ENCODE results near the gene MARCHF9.

MARCHF9 gene

DNA sequence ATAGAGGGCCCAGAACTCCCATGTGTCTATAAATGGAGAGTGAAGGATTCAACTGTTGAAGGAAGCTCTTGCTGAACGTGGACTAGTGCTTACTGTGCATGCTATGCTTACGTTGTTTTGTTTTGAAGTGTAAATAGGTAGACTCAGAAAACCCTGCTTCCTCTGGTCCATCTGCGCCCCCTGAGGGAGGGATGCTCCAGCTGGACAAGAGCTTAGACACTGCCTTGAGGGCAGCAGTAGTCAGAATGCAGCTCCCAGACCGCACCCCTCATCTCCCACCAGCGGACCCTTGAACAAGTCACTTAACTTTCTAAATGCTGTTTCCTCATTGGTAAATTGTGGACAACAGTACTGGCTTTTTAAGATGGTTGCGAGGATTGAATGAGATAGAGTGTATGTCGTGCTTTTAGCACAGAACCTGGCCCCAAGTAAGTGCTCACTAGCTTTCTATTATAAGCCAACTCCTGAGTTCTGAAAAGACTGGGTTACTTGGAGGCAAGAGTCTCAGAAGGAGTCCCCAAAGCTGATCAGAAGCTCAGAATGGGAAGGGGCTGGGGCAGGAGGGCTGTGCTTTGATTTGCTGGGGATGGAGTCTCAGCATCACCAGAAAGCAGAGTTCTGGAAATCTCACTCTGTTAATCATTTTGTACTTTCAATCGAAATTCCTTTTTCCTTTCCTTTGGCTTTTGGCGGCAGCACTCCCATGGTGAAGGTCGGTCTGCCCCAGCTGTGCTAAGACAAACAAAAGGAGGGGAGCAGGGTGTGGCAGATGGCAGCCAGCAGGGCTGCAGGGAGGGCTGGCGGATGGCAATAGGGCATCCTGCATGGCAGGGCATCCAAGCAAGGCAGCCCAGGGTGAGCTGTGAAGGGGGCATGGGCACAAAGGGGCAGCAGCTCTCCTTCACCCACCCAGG lies 31.9 kb upstream of the MARCHF9 start:
- TF ChIP-seq GATA2 (IDR thresholded peaks at IDR 0.05; ENCODE audit: low read depth, low read length): no peak
- no peak for TF ChIP-seq GATA3 (IDR thresholded peaks at IDR 0.05; ENCODE audit: low read depth, low read length)

DNA sequence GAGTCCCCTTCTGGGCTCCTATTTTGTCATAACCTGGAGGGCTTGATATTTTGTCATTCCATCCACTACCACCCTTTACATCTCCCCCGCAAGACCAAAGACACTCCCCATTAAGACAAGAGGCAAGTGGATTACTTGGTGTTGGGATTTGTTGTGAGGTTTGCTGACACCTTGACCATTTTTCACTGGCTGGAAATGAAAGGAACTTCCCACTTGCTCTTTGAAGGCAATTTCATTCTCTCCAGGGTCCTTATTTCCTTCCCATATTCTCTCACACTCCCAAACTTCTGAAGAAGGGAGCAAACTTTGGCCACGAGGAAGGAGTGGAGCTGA lies 31.3 kb upstream of the MARCHF9 start:
- TF ChIP-seq GATA3 (IDR thresholded peaks at IDR 0.05; ENCODE audit: low read depth, low read length) (no peak), GATA2 (IDR thresholded peaks at IDR 0.05; ENCODE audit: low read depth, low read length) (no peak)

DNA sequence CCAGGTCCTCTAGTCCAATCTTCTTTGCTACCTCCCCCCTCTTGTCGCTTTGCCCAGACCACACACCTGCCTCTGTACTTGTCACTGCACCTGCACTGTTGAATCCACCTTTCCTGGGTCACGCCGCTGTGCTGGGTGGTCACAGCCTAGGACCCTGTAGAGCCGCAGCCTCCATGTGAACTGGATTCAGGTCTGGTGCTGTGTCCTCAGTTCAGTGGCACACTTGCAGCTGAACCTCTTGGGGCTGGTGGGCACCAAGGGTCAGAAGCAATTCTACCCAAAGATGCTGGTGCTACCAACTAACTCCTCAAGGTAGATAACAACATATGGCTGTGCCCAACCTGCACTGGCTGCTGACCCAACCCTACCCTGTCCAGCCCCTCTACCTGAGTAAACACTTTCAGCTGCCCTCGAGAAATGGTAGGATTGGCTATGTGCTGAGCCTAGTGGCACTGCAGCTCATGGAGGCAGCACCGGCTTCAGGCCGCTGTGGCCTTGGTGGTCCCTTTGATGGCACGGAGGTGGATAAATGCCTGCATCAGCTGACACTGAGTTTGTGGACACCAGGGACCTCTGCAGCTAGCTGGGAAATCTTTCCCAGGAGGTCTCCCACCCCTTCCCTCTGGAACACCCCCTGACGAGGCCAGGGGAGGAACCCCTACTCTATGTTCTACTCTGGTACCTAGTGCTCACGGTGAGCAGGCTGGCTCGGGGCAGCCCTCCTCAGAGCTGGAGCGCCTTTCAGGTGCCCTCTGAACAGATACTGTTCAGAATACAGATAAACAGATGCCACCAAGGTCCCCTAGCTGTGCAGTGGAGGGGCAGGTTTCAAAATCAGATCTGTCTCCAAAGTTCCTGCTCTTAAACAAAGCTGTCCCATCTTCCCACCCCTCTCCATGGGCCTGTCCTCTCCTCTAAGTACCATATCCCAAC lies 30.6 kb upstream of the MARCHF9 start:
- TF ChIP-seq GATA2 (IDR thresholded peaks at IDR 0.05; ENCODE audit: low read depth, low read length) (no peak), GATA3 (IDR thresholded peaks at IDR 0.05; ENCODE audit: low read depth, low read length) (no peak)

DNA sequence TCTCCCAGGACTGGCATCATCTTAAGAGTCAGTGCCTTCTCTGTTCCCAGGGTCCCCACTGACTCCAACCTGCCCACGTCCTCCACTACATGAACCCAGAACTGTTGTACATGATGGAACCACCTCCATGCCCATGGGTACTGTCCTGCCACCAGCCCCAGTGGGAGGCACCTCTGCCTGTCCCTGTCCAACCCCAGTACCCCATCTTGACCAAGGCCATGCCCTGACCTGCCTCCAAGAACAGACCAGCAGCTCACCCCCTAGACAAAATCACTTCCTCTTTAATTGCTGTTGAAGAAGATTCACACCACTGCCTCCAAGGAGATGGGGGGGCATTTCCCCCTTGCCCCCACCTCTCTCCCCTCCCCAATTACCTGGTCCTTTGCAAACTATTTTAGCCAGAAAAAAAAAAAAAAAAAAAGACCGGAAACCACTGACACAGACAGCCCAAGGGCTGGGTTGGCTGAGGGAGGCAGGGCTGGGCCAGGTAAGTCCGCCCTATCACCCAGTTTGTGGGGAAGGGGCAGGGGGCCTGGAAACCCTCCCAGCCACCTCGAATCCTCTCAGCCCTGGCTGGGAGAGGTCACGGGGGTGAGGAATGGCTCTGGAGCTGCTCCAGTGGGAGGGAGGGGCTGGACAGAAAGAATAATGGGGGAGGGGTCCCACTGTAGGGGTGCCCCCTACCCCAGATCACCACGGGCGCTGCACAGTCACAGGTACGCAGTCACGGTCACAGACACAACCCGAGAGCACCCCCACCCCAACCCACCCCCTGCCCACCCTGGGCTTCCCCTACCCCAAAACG lies 29.8 kb upstream of the MARCHF9 start:
- TF ChIP-seq GATA3 (IDR thresholded peaks at IDR 0.05; ENCODE audit: low read depth, low read length) (no peak), GATA2 (IDR thresholded peaks at IDR 0.05; ENCODE audit: low read depth, low read length) (no peak)

DNA sequence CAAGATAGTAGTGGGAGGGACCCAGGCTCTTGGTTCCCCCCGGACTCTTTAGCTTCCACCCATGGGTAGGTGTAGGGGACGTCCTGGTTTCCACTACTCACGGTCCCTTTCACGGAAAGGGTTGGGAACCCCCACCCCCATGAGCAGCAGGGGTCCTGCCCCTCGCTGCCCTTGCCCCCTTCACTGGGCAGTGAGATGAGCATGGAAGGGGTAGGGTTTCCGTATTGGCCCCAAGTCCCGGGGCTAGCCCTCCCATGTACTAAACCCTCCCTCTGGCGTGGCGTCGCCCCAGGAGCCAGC lies 29.1 kb upstream of the MARCHF9 start:
- TF ChIP-seq GATA2 (IDR thresholded peaks at IDR 0.05; ENCODE audit: low read depth, low read length): no peak
- TF ChIP-seq GATA3 (IDR thresholded peaks at IDR 0.05; ENCODE audit: low read depth, low read length): no peak

DNA sequence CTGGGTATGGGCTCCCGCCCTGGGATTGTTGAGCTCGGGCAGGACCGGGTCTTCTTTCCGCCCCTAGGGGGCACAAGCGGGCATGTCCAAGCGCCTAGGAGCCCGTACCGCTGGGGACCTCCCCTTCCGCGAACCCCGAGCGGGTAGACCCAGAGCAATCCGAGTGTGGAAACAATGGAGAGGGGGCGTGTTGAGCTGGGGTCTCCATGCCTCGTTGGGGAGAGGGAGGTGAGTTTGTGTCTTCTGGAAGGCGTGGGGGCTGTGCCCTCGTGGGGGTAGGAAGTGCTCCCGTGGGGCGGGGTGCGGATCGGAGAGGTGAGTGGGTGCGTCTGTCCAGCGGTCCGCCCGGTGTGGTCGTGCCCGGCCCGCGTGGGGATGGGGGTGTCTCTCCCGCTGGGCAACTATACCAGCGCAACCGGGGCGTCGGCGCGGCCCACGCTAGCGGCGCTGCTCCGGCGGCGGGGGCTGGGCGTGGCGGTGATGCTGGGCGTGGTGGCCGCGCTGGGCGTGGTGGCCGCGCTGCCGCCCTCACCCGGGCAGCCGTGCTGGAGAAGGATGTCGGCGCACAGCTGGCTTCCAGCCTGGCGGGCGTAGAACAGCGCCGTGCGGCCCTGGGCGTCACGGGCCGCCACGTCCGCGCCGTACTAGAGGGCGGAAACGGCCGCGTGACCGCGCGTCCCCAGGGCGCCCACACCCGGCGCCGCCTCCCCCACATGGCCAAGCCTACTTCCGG lies 28.6 kb upstream of the MARCHF9 start:
- TF ChIP-seq GATA3 (IDR thresholded peaks at IDR 0.05; ENCODE audit: low read depth, low read length) (no peak), GATA2 (IDR thresholded peaks at IDR 0.05; ENCODE audit: low read depth, low read length) (no peak)

DNA sequence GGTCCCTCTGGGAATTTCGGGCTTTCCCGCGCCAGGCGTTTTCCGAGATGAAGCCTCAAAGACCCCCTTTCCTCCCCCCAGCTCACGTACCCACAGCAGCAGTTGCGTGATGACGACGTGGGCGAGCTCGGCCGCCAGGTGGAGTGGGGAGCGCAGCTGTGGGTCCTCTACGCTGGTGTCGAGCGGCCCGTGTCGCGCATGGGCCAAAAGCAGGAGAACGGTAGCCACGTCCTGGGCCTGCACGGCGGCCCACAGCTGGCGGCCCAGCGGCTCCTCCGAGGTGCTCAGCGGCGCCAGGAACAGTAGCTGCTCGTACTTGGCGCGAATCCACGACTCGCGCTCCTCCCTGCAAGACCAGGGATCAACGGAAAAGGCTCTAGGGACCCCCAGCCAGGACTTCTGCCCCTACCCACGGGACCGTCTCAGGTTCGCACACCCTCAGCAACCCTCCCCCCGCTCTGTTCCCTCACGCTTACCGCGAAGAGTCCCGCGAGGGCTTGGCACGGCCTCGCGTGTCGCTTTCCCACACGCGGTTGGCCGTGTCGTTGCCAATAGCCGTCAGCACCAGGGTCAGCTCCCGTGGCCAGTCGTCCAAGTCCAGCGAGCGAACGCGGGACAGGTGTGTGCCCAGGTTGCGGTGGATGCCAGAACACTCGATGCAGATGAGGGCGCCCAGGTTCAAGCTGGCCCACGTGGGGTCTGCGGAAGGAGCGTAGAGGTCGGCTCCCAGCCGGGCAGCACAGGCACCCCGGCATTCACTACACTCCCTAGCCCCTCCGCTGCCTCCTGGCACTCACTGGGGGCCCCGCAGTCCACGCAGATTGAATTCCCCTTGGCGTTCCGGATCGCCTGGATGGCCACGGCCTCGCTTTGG lies 27.8 kb upstream of the MARCHF9 start:
- TF ChIP-seq GATA2 (IDR thresholded peaks at IDR 0.05; ENCODE audit: low read depth, low read length): no peak
- no peak for TF ChIP-seq GATA3 (IDR thresholded peaks at IDR 0.05; ENCODE audit: low read depth, low read length)

DNA sequence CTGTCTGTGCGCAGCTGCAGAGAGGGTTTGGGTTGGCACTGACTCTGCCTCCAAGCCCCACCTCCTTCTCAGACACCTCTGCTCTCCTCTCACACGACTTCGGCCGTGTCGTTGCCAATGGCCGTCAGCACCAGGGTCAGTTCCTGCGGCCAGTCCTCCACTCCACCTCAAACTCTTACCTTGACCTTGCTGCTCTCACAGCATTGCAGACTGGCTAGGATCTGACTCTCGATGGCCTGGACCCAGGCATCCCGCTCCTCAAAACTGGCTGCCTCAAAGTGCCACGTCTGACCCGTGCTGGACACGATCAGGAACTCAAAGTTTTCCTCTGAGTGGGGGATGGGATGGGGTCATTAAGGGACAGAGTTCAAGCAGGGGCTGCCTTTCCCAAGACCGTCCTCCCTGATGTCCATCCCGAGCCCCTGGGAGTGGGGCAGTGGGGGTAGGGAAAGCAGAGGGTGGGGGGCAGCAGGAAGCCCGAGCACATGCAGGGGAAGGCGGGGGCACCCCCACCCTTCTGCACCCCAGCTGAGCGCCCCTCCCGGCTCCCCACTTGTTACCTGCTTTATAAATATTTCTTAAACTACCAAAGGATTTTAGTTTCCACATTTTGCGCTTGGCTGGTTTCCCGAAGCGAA lies 27.0 kb upstream of the MARCHF9 start:
- TF ChIP-seq GATA2 (IDR thresholded peaks at IDR 0.05; ENCODE audit: low read depth, low read length): no peak
- no peak for TF ChIP-seq GATA3 (IDR thresholded peaks at IDR 0.05; ENCODE audit: low read depth, low read length)

DNA sequence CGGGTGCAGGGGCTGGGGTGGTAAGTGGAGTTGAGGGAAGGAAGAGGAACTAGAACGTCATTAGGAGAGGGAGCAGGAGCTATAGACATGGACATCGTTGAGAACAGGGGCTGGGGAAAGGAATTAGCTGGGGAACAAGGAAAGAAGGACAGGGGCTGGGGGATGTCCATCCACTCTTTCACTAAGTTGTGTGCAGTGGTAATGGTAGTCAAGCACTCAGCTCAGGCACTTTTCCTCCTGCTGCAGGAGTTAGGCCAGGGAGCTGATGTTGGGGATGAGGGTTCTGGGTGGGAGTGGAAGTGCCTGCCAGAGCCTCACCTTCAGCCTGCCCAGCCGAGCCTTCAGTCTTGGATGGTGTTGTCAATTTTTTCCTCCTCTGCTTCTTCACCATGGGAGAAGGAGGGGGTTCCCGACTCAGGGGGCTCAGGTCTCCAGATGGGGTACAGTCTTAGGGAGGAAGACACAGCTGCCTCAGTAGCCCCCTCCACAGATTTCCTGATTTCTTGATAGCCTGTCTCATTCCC lies 25.5 kb upstream of the MARCHF9 start:
- TF ChIP-seq GATA2 (IDR thresholded peaks at IDR 0.05; ENCODE audit: low read depth, low read length): no peak
- TF ChIP-seq GATA3 (IDR thresholded peaks at IDR 0.05; ENCODE audit: low read depth, low read length): no peak

DNA sequence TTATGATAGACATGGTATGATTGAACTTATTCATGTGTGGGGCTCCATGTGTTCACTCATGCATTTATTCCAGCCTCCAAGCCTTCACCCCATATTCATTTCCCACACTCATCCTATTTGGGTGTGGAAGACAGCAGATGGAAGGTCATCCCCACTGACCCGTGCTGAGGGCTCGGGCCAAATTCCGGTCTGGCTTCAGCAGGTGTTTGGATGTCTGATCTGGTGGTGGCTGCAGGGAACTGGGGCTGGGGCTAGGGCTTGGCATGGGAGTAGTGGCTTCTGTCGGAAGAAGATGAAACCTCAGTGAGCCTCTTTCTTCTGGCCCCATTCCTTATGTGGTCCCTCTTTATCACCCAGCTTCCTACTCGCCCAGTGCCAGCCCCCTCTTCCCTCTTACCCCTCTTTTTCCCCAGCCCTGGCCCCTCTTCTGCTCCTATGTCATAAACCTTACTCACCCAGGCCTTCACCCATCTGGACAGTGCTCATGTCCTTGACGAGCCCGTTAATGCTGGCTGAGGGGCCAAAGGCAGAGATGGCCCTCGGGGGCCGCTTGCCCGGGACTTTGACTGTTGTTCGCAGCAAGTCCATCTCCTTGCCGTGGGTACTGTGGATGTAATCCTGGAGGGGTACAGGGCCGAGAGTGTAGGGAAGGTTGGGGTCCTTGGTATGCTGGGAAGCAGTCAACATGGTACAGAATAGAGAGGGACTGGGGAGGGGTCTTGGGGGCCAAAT lies 24.4 kb upstream of the MARCHF9 start:
- TF ChIP-seq GATA2 (IDR thresholded peaks at IDR 0.05; ENCODE audit: low read depth, low read length): no peak
- no peak for TF ChIP-seq GATA3 (IDR thresholded peaks at IDR 0.05; ENCODE audit: low read depth, low read length)

DNA sequence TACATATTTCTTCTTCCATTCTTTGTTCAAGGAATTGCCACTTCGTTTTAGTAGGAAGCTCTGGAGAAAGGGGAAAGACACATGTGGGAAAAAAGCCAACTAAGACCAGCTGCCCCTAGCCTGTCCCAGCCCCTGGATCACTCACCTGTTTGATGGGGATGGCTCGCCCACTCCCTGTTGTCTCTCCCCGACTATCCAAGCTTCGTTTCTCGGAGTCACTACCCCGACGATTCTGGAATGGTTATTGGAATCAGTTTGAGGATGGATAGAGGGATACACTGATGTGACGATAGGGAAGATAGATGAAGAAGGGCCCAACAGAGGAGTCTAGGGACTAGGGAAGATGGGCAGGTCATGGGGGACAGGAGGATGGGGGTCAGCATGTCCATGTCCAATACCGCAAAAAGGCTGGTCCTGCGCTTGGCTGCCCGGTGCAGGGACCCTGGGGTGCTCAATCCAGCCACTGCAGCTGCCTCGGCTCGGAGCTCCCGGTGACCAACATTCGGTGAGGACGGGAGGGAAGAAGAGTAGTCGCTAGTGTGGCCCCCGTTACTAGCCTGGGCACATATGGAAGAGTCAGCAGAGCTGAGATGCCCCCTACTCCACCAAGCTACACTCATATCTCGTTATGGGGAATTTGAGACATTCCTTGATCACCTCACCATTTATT lies 23.4 kb upstream of the MARCHF9 start:
- no peak for TF ChIP-seq GATA2 (IDR thresholded peaks at IDR 0.05; ENCODE audit: low read depth, low read length)
